Thoracic aorta (tissue), 2 donors: ENCODE data around the gene GALNT5. TPM values are rescaled to one million over a fixed set of nuclear protein-coding genes. Genes with fewer than 3 reads are reported as not detected.

Experiments used
- ATAC-seq: fragments of 150-250 bp; one replicate; pipeline ENCODE4 v1.8.0; 2017; ENCODE audit warnings: low read depth; ENCODE audit not compliant: insufficient number of reproducible peaks, low FRiP score
- DNase-seq: peaks from one replicate; pipeline ENCODE4 v3.0.0-alpha.2; 2020; ENCODE audit warnings: low spot score
- H3K27ac ChIP-seq, 2 donors: fragments of 200-600 bp; sonication (generic); 1 replicate in 1 of 2; 2 replicates in 1 of 2; pipeline ENCODE4 v1.5.1; 2016; ENCODE audit warnings: mild to moderate bottlenecking in 2 of 2, moderate library complexity in 2 of 2
- H3K27me3 ChIP-seq: fragments of 200-600 bp; sonication (generic); replicated peaks from 2 replicates; pipeline ENCODE4 v1.6.0; 2016; ENCODE audit warnings: mild to moderate bottlenecking; ENCODE audit not compliant: insufficient read depth
- H3K36me3 ChIP-seq: fragments of 200-600 bp; sonication (generic); one replicate; pipeline ENCODE4 v1.5.1; 2016
- H3K4me1 ChIP-seq, 2 donors: fragments of 200-600 bp; sonication (generic); 1 replicate in 1 of 2; 2 replicates in 1 of 2; pipeline versions ENCODE4 v1.5.1 to v1.6.0; 2016; ENCODE audit warnings: low read depth in 2 of 2, mild to moderate bottlenecking in 1 of 2; ENCODE audit not compliant: control insufficient read depth in 1 of 2
- H3K4me3 ChIP-seq: fragments of 200-600 bp; sonication (generic); 2 replicates; pipeline ENCODE4 v1.5.1; 2016; ENCODE audit warnings: mild to moderate bottlenecking
- H3K9me3 ChIP-seq: fragments of 200-600 bp; sonication (generic); 2 replicates; pipeline ENCODE4 v1.5.1; 2016
- total RNA-seq, 2 donors: library from RNA; depleted of rRNA; stranded (reverse); fragments of >200 nt; gene quantifications; one replicate each; pipeline versions ENCODE4 v1.1.0 to v1.2.3, GENCODE V29; 2016
- TF ChIP-seq, protein P1 (sequence below): fragments of 200-600 bp; sonication (generic); IDR thresholded peaks from one replicate; pipeline ENCODE4 v1.5.1; 2019; ENCODE audit warnings: antibody characterized with exemption

GALNT5 gene
- total RNA-seq, 2 donors from 2014 or later: 3.4 to 3.7 TPM

- no peak for DNase-seq
- TF ChIP-seq, protein P1, sequence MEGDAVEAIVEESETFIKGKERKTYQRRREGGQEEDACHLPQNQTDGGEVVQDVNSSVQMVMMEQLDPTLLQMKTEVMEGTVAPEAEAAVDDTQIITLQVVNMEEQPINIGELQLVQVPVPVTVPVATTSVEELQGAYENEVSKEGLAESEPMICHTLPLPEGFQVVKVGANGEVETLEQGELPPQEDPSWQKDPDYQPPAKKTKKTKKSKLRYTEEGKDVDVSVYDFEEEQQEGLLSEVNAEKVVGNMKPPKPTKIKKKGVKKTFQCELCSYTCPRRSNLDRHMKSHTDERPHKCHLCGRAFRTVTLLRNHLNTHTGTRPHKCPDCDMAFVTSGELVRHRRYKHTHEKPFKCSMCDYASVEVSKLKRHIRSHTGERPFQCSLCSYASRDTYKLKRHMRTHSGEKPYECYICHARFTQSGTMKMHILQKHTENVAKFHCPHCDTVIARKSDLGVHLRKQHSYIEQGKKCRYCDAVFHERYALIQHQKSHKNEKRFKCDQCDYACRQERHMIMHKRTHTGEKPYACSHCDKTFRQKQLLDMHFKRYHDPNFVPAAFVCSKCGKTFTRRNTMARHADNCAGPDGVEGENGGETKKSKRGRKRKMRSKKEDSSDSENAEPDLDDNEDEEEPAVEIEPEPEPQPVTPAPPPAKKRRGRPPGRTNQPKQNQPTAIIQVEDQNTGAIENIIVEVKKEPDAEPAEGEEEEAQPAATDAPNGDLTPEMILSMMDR: no peak
- no peaks in the 10 kb centered on the region for H3K36me3 ChIP-seq
- no peaks in the 10 kb centered on the region for H3K4me1 ChIP-seq
- no peak overlapping the region for H3K27ac ChIP-seq
- ATAC-seq: no peak
- no peaks in the 10 kb centered on the region for H3K9me3 ChIP-seq
- H3K27me3 ChIP-seq: no peaks in the 10 kb centered on the region
- H3K4me3 ChIP-seq: no peak overlapping the region
These were observed 5.0 kb upstream of the GALNT5 start for GRCh38 chr2:157252529-157252928.

- TF ChIP-seq, protein P1: no peak
- no peaks in the 10 kb centered on the region for H3K9me3 ChIP-seq
- H3K4me3 ChIP-seq: no peak overlapping the region
- H3K27me3 ChIP-seq: no peaks in the 10 kb centered on the region
- no peaks in the 10 kb centered on the region for H3K36me3 ChIP-seq
- DNase-seq: no peak
- no peak overlapping the region for H3K27ac ChIP-seq
- ATAC-seq: no peak
- peaks cover 0 to 5% of the 10 kb centered on the region in 2 donors for H3K4me1 ChIP-seq
These were observed 3.5 kb upstream of the GALNT5 start for GRCh38 chr2:157254041-157254440.

- ATAC-seq (no peak), DNase-seq (no peak)
- Histone ChIP-seq H3K9me3 (no peaks in the 10 kb centered on the region), H3K36me3 (no peaks in the 10 kb centered on the region), H3K4me3 (no peak overlapping the region), H3K27ac (no peak overlapping the region), H3K27me3 (no peaks in the 10 kb centered on the region), H3K4me1 (peaks cover 4 to 5% of the 10 kb centered on the region in 2 donors)
- TF ChIP-seq, protein P1: no peak
These were observed 1.8 kb upstream of the GALNT5 start for GRCh38 chr2:157255746-157256145.

- H3K4me1 ChIP-seq: peaks cover 5% of the 10 kb centered on the region in 2 donors
- no peaks in the 10 kb centered on the region for H3K36me3 ChIP-seq
- TF ChIP-seq, protein P1: no peak
- H3K4me3 ChIP-seq: no peak overlapping the region
- no peaks in the 10 kb centered on the region for H3K27me3 ChIP-seq
- no peak for ATAC-seq
- DNase-seq: no peak
- no peak overlapping the region for H3K27ac ChIP-seq
- no peaks in the 10 kb centered on the region for H3K9me3 ChIP-seq
These were observed 879 bp upstream of the GALNT5 start for GRCh38 chr2:157256626-157257025.

GRCh38 chr2:157258520-157259326 is 1.2 kb downstream of the GALNT5 start:
- Histone ChIP-seq H3K4me3 (no peak overlapping the region), H3K27me3 (no peaks in the 10 kb centered on the region), H3K4me1 (peaks cover 5% of the 10 kb centered on the region in 2 donors), H3K36me3 (no peaks in the 10 kb centered on the region), H3K27ac (no peak overlapping the region), H3K9me3 (no peaks in the 10 kb centered on the region)
- no peak for ATAC-seq
- DNase-seq: no peak
- TF ChIP-seq, protein P1: no peak
